GM18861 (cell line): ENCODE results near the gene DYNLRB1.

ENCODE experiments used
- ATAC-seq: cut with Tn5 transposase; IDR thresholded peaks from one replicate; pipeline ENCODE4 v1.9.1; 2021; ENCODE audit not compliant: unreplicated experiment

DYNLRB1 gene

DNA sequence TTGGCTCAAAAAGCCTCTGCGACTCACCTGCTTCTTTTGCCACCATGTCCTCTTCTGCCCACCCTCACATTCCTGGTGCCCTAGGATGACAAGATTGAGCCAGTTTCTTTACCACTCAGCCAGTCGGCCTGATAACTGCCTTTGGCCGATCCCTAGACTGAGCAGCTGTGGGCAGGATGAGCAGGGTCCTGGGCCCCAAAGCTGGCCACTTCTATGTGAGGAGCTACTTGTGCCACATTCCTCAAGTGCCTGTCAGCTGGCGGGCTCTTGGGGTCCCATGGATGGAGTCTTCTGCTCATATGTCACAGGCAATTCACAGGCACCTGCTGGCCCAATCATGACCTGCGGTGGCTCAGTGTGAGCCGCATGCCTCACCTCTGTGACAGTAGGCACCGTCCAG lies 16.5 kb downstream of the DYNLRB1 start:
- ATAC-seq: no peak

DNA sequence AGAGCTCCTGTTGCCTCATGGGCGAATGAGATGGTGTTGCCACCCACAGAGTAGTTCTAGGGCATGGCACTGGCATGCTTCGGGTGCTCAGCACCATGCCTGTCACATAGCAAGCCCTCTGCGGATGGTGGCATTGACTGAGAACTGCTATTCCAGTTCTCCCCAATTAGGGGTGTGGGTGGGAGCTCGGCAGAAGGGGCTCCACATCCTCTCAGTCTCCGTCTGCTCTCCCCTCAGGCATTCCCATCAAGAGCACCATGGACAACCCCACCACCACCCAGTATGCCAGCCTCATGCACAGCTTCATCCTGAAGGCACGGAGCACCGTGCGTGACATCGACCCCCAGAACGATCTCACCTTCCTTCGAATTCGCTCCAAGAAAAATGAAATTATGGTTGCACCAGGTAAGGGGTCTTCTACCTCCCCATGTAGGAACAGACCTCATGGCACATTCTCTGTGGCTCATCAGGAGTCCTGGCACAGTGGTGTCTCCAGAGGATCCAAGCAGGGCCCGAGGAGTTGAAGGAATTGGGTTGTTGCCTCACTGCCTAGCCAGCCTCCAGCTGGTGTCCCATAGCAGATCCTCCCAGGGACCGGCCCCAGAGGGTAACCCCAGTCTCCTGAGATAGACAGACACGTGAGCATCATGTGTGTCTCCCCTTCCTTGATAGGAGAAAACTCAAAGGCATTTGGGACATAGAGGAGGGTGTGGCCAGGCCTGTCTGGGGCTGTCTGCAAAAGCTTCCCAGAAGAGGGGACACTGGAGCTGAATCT lies 18.4 kb downstream of the DYNLRB1 start:
- no peak for ATAC-seq

GRCh38 chr20:34535301-34535840 lies 19.1 kb downstream of the DYNLRB1 start:
- ATAC-seq: no peak

DNA sequence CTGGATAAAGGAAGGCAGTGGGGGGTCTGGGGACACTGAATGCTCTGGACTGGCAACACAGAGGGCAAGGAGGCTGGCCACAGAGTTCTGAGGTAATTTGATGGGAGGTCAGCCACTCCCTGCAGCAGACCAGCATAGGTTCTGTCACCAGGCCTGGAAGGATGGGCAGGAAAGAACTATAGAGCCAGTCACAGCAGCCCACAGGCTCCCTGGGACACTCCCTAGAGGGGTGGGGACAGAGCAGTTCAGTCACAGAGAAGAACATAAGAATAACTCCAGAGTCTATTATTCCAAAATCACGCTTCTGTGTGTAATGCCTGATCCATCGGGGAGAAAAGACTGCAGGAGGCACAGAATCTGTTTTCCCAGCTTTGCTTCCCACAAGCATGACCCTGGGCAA lies 19.6 kb downstream of the DYNLRB1 start:
- ATAC-seq: no peak

GRCh38 chr20:34536798-34537394 lies 20.7 kb downstream of the DYNLRB1 start:
- no peak for ATAC-seq

- ATAC-seq: no peak
Observed at GRCh38 chr20:34537651-34538050, 21.4 kb downstream of the DYNLRB1 start.

- ATAC-seq: no peak
Observed at GRCh38 chr20:34538671-34539123, 22.5 kb downstream of the DYNLRB1 start.

DNA sequence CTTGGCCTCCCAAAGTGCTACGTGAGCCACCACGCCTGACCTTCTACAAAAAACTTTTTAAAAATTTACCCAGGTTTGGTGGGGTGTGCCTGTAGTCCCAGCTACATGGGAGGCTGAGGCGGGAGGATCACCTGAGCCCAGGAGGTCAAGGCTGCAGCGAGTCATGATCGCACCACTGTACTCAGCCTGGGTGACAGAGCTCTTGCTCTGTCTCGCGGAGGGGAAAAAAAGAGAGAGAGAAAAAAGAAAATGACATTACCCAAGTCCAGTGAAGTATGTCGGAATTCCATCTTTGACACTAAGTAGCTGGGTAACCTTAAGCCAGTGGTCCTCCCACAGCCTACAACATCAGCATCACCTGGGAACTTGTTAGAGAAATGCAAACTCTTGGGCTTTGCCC lies 23.5 kb downstream of the DYNLRB1 start:
- no peak for ATAC-seq

DNA sequence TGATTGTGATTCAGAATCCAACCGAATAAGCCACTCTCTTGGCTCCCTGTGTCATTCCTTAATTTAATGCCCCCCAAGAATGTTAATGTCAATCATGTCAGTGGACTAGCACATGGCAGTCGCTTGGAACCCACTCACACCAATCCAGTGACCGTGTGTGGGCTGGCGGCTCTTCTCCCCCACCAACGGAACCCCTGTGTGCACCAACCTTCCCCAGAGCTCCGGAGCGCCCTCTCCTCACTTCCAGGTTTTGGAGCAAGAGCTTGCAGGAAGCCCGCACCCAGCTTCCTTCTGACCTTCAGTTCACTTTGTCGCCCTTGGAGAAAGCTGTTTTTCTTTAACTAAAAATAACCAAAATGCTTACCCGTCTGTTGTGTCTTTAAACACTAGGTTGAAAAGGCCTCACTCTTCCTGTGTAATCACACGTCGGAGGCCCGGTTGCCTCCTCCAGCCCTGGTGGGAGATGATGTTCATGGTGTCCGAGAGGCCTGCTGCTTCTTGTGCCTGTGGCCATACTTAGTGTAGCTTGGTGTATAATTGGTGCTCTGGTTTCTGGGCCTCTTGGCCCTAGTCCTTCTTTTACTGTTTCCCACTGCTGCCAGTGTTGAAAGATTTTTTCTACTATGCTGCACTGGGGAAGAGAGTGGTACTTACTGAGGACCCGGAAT lies 24.5 kb downstream of the DYNLRB1 start:
- no peak for ATAC-seq

- ATAC-seq: no peak
Observed at GRCh38 chr20:34541264-34541901, 25.2 kb downstream of the DYNLRB1 start.

DNA sequence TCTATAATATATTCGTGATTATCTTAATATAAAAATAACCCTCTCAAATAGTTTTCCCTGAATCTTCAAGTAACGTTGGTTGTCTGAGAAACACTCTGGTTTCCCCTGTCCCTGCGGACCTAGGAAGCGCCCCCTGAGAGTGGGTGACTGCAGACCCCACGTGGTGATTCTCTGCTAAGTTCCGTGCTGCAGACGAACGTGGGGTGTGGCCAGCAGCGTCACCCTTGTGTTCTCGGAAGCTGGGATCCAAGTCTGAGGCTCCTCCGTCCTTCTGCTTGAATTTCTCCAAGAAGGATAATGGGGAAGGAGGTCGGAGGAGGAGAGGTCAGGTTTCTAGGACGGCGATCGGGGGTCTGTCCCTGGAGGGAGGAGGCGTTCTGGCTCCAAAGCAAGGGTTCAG lies 25.7 kb downstream of the DYNLRB1 start:
- no peak for ATAC-seq

DNA sequence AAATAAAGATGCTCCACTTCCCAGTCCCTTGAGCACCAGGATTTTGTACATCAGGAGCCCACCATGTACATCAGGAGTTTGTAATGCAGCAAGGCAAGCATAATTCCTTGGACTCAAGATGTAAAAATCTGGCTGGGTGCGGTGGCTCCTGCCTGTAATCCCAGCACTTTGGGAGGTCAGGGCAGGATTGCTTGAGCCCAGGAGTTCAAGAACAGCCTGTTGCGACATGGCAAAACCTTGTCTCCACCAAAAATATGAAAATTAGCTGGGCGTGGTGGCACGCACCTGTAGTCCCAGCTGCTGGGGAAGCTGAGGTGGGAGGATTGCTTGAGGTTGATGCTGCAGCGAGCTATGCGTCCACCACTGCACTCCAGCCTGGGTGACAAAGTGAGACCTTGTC lies 26.2 kb downstream of the DYNLRB1 start:
- ATAC-seq: no peak

GRCh38 chr20:34543463-34544056 lies 27.3 kb downstream of the DYNLRB1 start:
- no peak for ATAC-seq

DNA sequence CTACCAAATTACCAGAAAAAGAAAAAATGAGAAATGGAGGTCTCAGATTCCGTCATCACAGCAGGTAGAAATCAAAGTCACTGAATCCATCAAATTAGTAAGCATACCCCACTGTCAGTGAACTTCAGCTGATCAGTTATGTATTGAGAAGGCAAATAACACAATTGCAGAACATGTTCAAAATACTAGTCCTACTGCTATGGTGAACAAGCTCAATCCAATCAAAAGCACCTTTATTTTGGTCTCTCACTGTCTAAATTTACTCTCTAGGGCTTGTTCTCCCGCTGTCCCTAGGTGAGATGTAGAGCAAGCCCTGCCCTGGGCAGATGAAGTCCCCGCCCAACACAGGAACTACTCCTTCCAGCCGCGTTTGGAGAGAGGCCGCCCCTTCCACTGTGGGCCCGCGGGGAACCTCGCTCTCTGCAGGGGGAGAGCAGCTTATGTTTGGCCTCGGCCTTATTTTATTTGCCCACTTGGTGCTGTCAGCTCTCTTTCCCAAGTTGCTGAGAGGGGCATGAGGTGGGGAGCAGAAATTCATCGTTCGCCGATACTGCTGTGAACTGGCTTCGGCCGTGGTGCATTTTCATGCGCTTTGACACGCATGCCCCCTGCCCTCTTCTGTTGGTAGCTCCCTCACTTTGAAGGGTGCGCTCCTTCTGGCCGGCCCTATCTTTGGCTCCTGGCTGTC lies 28.0 kb downstream of the DYNLRB1 start:
- no peak for ATAC-seq

DNA sequence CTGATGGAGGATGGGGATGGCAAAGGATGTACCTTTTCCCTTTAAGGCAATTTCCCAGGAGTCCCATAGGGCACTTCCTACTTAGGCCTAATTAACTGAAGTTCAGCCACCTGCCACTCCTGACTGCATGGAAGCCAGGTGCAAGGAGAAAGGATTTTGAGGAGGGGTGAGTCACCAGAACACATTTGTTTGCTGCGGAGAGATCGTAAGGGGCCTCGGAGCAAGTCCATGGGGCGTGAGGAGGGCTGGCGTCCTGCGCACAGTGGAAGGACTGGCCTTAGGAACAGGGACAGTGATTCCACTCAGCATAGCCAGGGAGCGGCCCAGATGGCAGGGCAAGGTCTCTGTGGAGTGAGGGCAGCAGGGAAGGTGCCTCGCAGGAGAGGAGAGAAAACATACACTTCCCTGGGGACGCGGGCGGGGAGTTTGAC lies 30.5 kb downstream of the DYNLRB1 start:
- no peak for ATAC-seq

- no peak for ATAC-seq
Observed at GRCh38 chr20:34547844-34548613, 31.8 kb downstream of the DYNLRB1 start.

- no peak for ATAC-seq
Observed at GRCh38 chr20:34549291-34549928, 33.2 kb downstream of the DYNLRB1 start.

- ATAC-seq: no peak
Observed at GRCh38 chr20:34549929-34550305, 33.7 kb downstream of the DYNLRB1 start.

DNA sequence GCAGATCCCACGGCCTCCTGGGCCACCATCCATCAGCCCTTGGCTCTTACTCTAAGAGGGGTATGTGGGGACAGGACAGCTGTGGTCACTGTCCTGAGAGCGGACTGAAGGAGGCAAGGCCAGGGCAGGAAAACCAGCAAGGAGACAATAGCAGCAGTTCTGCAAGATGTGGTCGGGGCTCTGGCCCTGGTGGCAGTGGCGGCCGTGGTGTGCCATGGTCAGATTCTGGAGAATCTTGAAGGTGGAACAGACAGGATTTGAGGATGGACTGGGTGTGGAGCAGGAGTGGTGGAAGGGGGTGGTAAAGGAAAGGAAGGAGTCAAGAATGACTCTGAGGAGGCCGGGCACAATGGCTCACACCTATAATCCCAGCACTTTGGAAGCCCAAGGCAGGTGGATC lies 36.3 kb downstream of the DYNLRB1 start:
- no peak for ATAC-seq
